Activated CD8-positive, alpha-beta memory T cell treated with anti-CD3 and anti-CD28 coated beads, Interleukin-2, amount 10 ng/mL, durations not matched to agents 7 days and 5 days (primary cell): ENCODE data around the gene SAXO1. TPM values are rescaled to one million over a fixed set of nuclear protein-coding genes. Genes with fewer than 3 reads are reported as not detected.

Source experiments
- ATAC-seq: fragments of 150-1000 bp; cut with Tn5 transposase; one replicate; pipeline ENCODE4 v1.10.0; 2021; ENCODE audit warnings: moderate library complexity
- CTCF ChIA-PET: fragments of 350-600 bp; sonication (Branson Sonifier 250); formaldehyde crosslinking; loops from one replicate; lab custom pipeline; 2021; ENCODE audit warnings: antibody characterized with exemption; lab: Charles Lee
- DNase-seq: peaks from one replicate; pipeline ENCODE4 v3.0.0-alpha.2; 2020
- H3K27ac Mint-ChIP-seq: one replicate; pipeline ENCODE4 v1.8.0; 2021; ENCODE audit warnings: mild to moderate bottlenecking, mixed read lengths
- H3K27me3 Mint-ChIP-seq: one replicate; pipeline ENCODE4 v1.8.0; 2021; ENCODE audit warnings: mixed read lengths
- H3K36me3 Mint-ChIP-seq: one replicate; pipeline ENCODE4 v1.8.0; 2021; ENCODE audit warnings: mild to moderate bottlenecking, mixed read lengths
- H3K4me1 Mint-ChIP-seq: one replicate; pipeline ENCODE4 v1.8.0; 2021; ENCODE audit warnings: mixed read lengths
- H3K4me3 Mint-ChIP-seq: one replicate; pipeline ENCODE4 v1.8.0; 2021; ENCODE audit warnings: mild to moderate bottlenecking, moderate library complexity, mixed read lengths
- H3K9me3 Mint-ChIP-seq: one replicate; pipeline ENCODE4 v1.8.0; 2022; ENCODE audit warnings: low read depth, mixed read lengths
- total RNA-seq, 2 experiments: library from RNA; stranded (reverse); gene quantifications; one replicate each; pipeline ENCODE4 v1.2.3, GENCODE V29; 2021

SAXO1 gene
- total RNA-seq, 2 experiments from 2014 or later: 0.12 TPM; not detected in 1

DNA sequence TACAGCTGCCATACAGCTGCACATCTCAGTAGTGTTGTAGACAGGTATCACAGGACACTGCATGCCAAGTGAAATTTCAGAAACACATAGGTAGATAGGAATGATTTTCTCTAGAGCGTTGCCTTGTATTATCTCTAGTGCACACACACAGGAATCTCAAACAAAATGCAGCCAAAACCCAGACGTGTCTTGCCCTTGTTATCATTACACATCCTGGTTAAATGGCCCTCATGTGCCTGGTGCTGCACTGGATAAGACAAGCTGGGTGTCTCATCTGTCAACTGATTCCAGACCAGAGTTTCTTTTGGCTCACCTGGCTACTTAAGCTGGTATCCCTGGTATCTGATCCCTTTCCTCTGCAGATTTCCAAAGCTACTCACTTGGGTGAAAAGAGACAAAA is 59.7 kb downstream of the SAXO1 start:
- Mint-ChIP-seq H3K36me3 (no peaks in the 10 kb centered on the region), H3K4me1 (peaks cover 4% of the 10 kb centered on the region), H3K4me3 (no peak overlapping the region), H3K9me3 (no peaks in the 10 kb centered on the region), H3K27me3 (peaks cover 13% of the 10 kb centered on the region), H3K27ac (no peak overlapping the region)
- CTCF ChIA-PET: no interaction called here
- DNase-seq (no peak), ATAC-seq (no peak)

DNA sequence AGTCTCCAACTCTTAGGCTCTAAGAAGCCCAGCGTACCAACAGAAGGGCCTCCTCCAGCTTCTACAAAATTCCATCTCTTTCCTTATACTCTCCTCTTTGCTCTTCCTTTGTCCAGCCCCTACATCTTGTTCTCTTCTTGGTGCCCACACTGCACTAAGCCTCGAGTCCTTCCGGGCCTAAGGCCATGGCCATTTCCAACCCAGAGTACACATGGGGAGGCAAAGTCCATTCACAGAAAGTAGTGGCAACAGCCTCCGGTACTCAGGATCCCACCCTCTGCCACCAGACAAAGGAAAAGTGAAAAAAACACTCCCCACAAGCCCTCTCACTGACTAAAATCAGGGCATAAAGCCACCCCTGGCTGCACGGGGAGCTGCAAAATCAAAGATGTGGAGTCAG is 60.3 kb downstream of the SAXO1 start:
- H3K36me3 Mint-ChIP-seq: no peaks in the 10 kb centered on the region
- no peak for DNase-seq
- no peaks in the 10 kb centered on the region for H3K9me3 Mint-ChIP-seq
- H3K4me1 Mint-ChIP-seq: peaks cover 4% of the 10 kb centered on the region
- no peak overlapping the region for H3K4me3 Mint-ChIP-seq
- H3K27ac Mint-ChIP-seq: no peak overlapping the region
- no peak for ATAC-seq
- H3K27me3 Mint-ChIP-seq: peaks cover 13% of the 10 kb centered on the region
- CTCF ChIA-PET: no interaction called here

DNA sequence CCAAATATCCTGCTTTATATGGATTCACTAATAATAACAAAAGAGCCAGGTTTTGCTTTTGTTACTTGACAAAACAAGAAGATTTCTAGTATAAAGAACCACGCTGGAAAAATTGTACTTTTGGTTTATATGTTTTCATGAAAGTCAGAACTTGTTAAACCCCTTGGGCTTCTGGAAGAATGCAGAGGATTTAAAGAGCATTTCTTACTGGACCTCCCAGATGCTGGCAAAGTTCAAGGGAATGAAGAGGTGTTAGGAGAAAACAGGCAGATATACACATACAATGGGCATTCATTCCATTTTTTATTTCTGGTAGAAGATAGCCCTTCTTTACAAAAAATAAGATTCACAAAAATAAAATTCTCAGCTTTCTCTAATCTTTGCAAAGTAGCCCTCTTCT is 61.1 kb downstream of the SAXO1 start:
- no peak for ATAC-seq
- H3K4me3 Mint-ChIP-seq: no peak overlapping the region
- H3K27me3 Mint-ChIP-seq: peaks cover 11% of the 10 kb centered on the region
- H3K9me3 Mint-ChIP-seq: no peaks in the 10 kb centered on the region
- peaks cover 4% of the 10 kb centered on the region for H3K4me1 Mint-ChIP-seq
- H3K36me3 Mint-ChIP-seq: no peaks in the 10 kb centered on the region
- H3K27ac Mint-ChIP-seq: no peak overlapping the region
- no peak for DNase-seq
- CTCF ChIA-PET: no interaction called here

DNA sequence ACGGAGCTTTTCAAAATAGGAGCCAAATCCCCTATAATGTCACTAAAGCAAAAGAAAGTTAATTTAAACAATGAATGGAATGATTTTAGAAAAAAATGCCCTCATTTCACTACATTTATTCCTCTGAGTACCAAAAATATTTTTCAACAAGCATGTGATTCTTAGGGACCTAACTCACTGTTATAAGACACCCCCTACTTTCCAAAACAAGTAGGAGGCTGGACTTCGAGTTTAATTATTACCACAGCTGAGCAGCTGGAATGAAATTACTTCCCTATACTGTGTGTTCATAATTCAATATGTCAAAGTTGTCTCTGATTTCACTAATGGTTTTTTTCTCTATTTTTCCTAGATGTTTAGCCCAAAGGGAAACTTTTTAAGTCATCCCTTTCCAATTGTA is 61.6 kb downstream of the SAXO1 start:
- Mint-ChIP-seq H3K36me3 (no peaks in the 10 kb centered on the region), H3K27me3 (peaks cover 7% of the 10 kb centered on the region), H3K4me3 (no peak overlapping the region), H3K27ac (no peak overlapping the region), H3K4me1 (no peaks in the 10 kb centered on the region), H3K9me3 (no peaks in the 10 kb centered on the region)
- CTCF ChIA-PET: no interaction called here
- DNase-seq (no peak), ATAC-seq (no peak)

DNA sequence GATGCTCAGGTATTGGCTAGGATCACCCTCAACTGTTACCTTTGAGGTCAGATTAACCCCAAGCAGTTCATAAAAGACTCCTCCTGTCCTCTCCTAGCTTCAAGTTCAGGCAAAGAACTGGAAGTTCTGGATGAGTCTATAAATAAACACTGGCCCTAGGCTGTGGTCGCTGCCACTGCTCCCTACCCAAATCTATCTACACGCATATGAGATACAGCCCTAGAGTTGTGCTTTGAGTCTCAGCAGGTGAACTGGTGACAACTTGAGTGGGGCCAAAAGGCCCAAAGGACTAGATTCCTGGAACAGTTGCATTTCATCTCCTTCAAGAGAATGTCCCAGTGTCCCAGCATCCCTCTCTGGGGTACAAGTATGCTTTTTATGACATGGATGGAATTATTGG is 62.6 kb downstream of the SAXO1 start:
- Mint-ChIP-seq H3K9me3 (no peaks in the 10 kb centered on the region), H3K36me3 (no peaks in the 10 kb centered on the region), H3K27me3 (peaks cover 3% of the 10 kb centered on the region), H3K4me3 (no peak overlapping the region), H3K4me1 (no peaks in the 10 kb centered on the region), H3K27ac (no peak overlapping the region)
- DNase-seq (no peak), ATAC-seq (no peak)
- CTCF ChIA-PET: no interaction called here

DNA sequence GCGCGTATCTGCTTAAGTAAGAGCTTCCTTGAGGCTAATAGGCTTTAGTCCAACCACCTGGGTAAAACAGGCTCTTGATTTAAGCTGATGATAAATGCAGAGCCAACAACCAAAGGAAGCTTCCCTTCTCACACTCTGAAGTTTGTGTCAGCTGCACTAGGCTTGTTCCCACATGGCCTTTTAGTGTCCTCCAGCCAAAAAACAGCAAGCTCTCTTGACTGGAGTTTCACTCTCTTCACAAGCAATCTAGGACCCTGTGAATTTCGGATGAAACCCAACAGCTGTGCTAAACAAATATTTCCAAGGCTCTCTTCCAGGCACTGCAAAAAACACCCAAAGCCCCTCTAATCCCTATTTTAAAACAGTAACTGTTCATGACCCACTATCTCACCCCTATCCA is 63.9 kb downstream of the SAXO1 start:
- H3K36me3 Mint-ChIP-seq: no peaks in the 10 kb centered on the region
- H3K27ac Mint-ChIP-seq: no peak overlapping the region
- ATAC-seq: no peak

DNA sequence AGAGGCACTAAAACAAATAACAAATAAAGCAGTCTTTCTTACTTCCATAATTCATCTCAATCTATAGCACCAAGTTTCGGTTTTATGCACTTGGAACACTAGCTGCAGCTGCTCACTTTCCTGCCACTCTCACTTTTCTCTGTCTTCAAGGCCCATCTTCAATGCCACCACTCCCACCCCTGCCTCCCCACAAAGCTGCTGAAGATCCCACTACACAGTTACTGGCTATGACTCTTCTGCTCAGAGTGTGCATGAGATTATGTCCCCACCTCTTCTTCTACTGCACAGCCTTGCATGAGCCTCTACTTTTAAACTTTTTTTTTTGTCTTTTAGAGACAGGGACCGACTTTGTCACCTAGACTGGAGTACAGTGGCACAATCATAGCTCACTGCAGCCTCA is 77.4 kb downstream of the SAXO1 start:
- H3K9me3 Mint-ChIP-seq: no peaks in the 10 kb centered on the region
- peaks cover 8% of the 10 kb centered on the region for H3K27me3 Mint-ChIP-seq
- no peak for DNase-seq
- no peaks in the 10 kb centered on the region for H3K36me3 Mint-ChIP-seq
- no peak overlapping the region for H3K4me3 Mint-ChIP-seq
- no peaks in the 10 kb centered on the region for H3K4me1 Mint-ChIP-seq
- CTCF ChIA-PET: no interaction called here
- no peak for ATAC-seq
- no peak overlapping the region for H3K27ac Mint-ChIP-seq

More for the DNA sequence above, 63.9 kb downstream of the SAXO1 start:
- Mint-ChIP-seq H3K4me1 (no peaks in the 10 kb centered on the region), H3K4me3 (no peak overlapping the region), H3K9me3 (no peaks in the 10 kb centered on the region), H3K27me3 (peaks cover 3% of the 10 kb centered on the region)
- DNase-seq: no peak
- CTCF ChIA-PET: no interaction called here

DNA sequence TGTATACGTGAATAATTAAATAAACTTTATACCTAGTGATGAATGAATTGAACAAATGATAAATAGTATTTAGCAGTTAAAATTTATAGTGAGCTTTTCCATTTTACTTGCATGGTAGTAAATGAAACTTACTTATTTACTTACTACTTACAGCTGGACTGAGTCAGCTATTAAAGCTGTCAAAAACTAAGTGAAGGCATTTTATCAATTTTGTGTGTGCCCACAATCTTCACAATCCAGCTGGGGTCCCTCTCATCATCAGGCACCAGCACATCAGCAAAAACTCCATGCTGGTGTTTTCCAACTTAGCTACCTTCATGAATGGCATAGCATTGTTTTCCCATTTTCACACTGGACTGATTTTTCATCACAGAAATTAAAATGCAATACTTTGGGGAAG is 81.1 kb downstream of the SAXO1 start:
- Mint-ChIP-seq H3K4me3 (no peak overlapping the region), H3K9me3 (no peaks in the 10 kb centered on the region), H3K36me3 (no peaks in the 10 kb centered on the region), H3K27me3 (peaks cover 6% of the 10 kb centered on the region), H3K27ac (no peak overlapping the region), H3K4me1 (no peaks in the 10 kb centered on the region)
- DNase-seq: no peak
- no peak for ATAC-seq
- CTCF ChIA-PET: no interaction called here

DNA sequence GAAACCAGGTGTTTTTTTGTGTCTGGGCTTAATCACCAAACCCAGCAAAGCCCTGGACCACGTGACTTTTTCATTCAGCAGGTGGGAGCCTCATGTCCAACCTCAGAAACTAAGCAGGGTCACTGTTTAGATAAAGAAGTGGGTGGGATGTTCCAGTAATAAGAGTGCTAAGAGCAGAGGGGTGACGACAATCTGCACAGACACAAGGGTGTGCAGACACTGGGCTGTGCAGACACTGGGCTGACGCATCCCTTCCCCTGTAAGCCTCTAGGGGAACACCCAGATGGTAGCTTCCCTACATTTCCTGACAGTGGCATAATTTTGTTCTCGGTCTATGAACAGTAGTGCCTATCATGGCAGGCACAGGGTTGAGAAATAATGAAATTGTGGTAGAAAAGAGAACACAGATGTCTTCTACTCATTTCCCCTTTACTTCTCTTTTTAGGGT is 85.1 kb downstream of the SAXO1 start:
- no peak for DNase-seq
- H3K4me1 Mint-ChIP-seq: no peaks in the 10 kb centered on the region
- H3K36me3 Mint-ChIP-seq: no peaks in the 10 kb centered on the region
- CTCF ChIA-PET: no interaction called here
- no peak overlapping the region for H3K4me3 Mint-ChIP-seq
- no peak for ATAC-seq
- H3K27me3 Mint-ChIP-seq: peaks cover 4% of the 10 kb centered on the region
- no peak overlapping the region for H3K27ac Mint-ChIP-seq
- H3K9me3 Mint-ChIP-seq: no peaks in the 10 kb centered on the region

DNA sequence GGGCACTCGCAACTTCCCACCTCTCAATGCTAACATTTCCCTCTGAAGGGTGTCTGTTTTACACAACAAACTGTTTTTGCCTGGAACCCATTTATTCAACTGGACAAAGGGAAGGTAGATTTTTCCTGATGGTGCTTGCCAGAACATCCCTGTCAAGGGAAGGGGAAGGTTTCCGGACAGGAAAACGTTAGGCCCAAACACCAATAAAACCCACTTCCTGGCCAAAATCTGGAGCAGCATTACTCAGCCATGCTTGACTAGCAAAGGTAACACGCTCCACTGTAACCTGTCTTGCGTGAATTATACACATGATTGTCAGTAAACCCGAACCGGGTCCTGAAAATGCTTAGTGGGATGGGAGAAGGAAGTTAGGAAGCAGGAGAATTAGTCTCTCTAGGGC is 90.2 kb downstream of the SAXO1 start:
- no peaks in the 10 kb centered on the region for H3K4me1 Mint-ChIP-seq
- H3K27ac Mint-ChIP-seq: no peak overlapping the region
- peaks cover 4% of the 10 kb centered on the region for H3K27me3 Mint-ChIP-seq
- DNase-seq: no peak
- CTCF ChIA-PET: no interaction called here
- H3K36me3 Mint-ChIP-seq: no peaks in the 10 kb centered on the region
- H3K4me3 Mint-ChIP-seq: no peak overlapping the region
- no peaks in the 10 kb centered on the region for H3K9me3 Mint-ChIP-seq
- ATAC-seq: no peak

DNA sequence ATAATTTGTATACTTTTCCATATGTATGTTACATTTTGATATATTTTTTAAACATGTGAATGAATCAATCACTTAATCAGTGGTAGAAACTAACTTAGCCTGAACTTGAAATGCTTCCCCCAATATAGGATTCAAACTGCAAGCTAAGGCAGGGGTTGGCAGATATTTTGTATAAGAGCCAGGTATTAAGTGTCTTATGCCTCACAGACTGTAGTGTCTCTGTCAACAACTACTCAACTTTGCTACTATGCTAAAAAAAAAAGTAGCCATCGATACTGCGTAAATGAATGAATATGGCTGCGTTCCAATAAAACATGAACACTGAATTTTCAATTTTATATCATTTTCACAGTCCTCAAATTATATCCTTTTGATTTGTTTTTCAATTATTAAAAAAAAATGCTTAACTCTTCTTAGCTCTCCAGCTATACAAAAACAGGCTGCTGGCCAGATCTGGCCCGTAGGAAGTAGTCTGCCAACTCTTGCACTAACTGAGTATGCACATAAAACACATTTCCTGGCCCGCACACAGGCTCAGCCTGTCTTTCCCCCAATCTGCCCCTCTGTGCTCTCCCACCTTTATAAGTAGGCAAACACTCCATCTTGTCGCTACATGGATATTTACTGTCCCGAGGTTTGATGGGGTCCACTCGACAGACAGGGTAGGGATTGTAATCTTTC is 91.8 kb downstream of the SAXO1 start:
- Mint-ChIP-seq H3K27me3 (peaks cover 4% of the 10 kb centered on the region), H3K36me3 (no peaks in the 10 kb centered on the region), H3K27ac (no peak overlapping the region), H3K9me3 (no peaks in the 10 kb centered on the region), H3K4me1 (no peaks in the 10 kb centered on the region), H3K4me3 (no peak overlapping the region)
- DNase-seq: no peak
- CTCF ChIA-PET: interaction anchor here (0.7 kb wide), 1 partner anchor 88 kb away, joined by 3 read pairs; no protein-coding TSS in a partner anchor
- no peak for ATAC-seq

DNA sequence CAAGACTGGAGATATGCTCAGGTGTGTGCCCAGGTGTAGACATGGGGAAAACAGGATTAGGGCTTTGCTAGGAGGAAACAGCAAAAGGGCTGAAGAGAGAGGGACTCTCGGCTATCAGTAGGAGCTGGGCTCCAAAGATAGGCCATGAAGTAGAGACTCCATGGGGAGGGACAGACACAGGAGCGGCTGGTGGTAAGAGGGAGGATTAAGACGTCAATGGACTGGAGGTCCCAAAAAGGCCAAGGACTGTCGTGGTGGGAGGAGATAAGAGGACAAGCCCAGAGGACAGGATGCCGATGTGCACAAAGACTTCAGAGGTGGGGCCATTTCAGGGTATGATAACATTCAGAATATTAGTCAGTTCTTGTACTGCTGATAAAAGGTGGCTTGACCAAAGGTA is 93.1 kb downstream of the SAXO1 start:
- no peak overlapping the region for H3K27ac Mint-ChIP-seq
- CTCF ChIA-PET: no interaction called here
- ATAC-seq: no peak

DNA sequence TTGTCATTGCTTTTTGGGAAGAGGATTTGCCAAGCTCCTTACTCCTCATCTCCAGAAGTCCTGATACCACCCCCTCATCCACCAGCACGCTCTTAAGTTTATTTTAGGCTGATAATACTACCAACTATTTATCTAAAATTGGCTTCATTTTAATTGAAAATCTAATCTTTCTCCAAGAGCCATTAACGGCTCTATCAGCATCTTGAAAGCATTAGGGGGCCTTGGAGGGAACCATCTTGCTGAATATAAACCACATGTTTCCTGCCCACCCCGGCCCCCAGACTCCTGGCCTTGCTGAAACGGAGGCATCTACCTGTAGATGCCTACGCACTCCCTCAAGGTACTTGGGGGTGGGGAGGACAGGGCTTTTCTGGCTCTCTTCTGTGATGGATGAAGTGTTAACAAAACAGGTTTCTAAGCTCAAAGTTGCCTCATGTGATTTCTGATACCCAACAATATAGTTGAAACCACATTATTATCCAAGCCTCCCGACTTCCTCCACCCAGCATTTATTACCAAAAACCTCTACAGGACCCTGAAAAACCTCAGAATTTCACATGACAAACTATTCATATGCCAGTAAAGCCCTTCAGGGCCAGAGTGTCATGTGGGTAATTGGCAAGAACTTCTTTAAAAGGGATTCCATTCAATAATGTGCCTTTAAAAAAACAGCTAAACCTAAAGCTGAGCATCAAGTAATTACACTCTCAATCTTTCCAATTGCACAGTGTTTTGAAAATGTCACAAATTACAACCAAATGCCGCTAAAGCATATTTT is 96.7 kb downstream of the SAXO1 start:
- Mint-ChIP-seq H3K27ac (no peak overlapping the region), H3K4me1 (no peaks in the 10 kb centered on the region), H3K9me3 (no peaks in the 10 kb centered on the region), H3K27me3 (no peaks in the 10 kb centered on the region), H3K4me3 (no peak overlapping the region), H3K36me3 (no peaks in the 10 kb centered on the region)
- CTCF ChIA-PET: no interaction called here
- ATAC-seq (no peak), DNase-seq (no peak)

More for the DNA sequence above, 93.1 kb downstream of the SAXO1 start:
- Mint-ChIP-seq H3K4me3 (no peak overlapping the region), H3K4me1 (no peaks in the 10 kb centered on the region), H3K9me3 (no peaks in the 10 kb centered on the region), H3K27me3 (peaks cover under 1% of the 10 kb centered on the region), H3K36me3 (no peaks in the 10 kb centered on the region)
- DNase-seq: no peak

DNA sequence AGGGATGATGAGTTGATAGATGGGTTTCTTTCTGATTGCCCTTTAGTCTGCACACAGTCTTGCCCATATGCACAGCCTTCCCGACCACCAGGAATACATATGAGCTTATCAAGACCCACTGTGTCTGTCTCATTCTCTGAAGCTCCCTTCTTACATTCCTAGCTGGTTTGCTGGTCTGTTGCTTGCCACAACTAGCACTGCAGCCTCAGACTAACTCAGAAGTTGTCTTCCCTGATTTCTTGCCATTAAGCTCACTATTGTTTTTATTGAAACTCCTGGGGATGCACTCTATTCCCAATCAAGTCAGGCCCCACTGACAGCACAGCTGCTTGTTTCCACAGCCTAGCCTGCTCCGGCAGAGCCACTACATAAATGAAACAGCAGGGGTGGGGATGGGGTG is 97.5 kb downstream of the SAXO1 start:
- Mint-ChIP-seq H3K9me3 (no peaks in the 10 kb centered on the region), H3K4me3 (no peak overlapping the region), H3K27ac (no peak overlapping the region), H3K4me1 (no peaks in the 10 kb centered on the region), H3K36me3 (no peaks in the 10 kb centered on the region), H3K27me3 (no peaks in the 10 kb centered on the region)
- CTCF ChIA-PET: no interaction called here
- DNase-seq (no peak), ATAC-seq (no peak)
